Measurements from ENCODE around the gene SCN1A.

GRCh38 chr2:165959371-165959770, 168.4 kb downstream of the SCN1A start:
- no peak for TF ChIP-seq POLR2A (IDR thresholded peaks at IDR 0.05; ENCODE audit: low read depth, low read length)
- no peak for TF ChIP-seq TAF1 (IDR thresholded peaks at IDR 0.05; ENCODE audit: borderline replicate concordance, low read depth, low read length)
